ENCODE results near the gene OR5D18.
"Not testable (repeated sequence)": the region's sequence is repeated elsewhere in the genome, so short reads cannot be mapped to it uniquely, and the experiment has no call there.

OR5D18 gene

DNA sequence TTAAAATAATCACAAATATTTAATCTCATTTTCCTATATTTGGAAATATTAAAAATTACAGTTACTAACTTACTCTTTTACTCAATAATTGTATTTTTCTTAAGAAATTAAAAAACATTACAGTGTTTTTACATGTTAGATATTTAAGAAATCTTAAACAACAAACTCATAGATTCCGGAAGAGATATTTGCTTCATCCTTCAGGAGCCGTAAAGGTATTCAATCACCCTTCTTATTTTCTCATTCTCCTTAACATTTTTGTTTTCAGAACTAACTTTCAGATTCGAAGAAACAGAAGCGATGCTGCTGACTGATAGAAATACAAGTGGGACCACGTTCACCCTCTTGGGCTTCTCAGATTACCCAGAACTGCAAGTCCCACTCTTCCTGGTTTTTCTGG lies at the start of gene OR5D18:
Gene OR5D18 (plus strand): TSS at position 301 of the 400 bp plus-strand sequence. CDS start 0 bp downstream, at position 301.
- no peak for DNase-seq (ENCODE audit: low spot score)

- no peak for DNase-seq (ENCODE audit: low spot score)
Measured at GRCh38 chr11:55773138-55773537, 46.3 kb upstream of the OR5D18 start, which contains the start of gene OR5D13. Gene OR5D13 (plus strand): TSS chr11:55773438. CDS start chr11:55773438, 0 bp downstream.

DNA sequence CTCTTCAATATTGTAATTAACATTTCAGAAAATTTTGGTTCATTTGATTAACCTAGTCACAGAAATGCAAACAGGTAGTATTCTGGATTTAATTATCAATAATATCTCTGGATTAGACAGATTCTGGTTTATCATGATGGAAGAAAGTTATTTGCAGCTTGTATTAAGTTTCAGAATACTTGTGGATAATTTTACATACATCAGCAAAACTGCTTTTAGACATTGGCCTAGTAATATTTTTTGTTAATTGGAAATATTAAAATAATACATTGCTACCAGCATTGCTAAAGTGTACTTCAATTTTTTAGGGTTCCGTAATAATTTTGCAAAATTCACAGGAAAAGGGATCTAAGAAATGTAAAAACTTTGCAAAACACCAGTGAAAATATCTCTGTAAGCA lies 27.8 kb upstream of the OR5D18 start:
- no peak for DNase-seq (ENCODE audit: low spot score)

DNA sequence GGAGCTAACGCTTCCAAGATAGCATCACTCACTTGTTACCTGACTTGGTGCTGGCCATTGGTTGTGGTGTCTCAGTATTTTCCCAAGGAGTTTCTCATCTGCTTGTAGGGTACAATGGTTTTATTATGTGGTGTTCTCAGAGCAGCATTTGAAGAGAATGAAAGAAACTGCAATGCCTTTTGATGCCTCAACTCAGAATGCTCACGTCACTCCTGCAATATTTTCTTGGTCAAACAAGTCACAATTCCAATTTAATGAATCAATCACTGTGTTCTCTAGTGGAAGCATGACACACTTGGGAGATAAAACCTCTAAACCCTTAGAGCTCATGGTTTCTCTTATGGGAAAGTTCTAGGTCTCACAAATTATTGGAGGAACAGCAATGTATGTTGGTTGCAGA lies 26.1 kb upstream of the OR5D18 start:
- DNase-seq (ENCODE audit: low spot score): no peak

DNA sequence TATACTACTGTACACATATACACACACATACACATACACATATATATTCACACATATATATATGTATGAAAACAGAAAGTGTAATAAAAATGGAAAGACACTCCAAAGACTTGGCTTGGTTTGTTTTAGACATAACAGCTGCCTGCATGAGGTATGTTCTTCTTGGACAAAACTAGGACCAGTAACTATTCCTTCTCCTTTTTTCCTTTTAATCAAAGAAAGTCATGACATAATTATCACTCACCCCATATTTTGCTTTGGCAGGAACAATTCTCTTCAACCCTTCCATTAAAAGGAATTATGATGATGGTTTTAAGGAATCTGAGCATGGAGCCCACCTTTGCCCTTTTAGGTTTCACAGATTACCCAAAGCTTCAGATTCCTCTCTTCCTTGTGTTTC lies 24.2 kb upstream of the OR5D18 start, which contains the start of gene OR5D14:
Gene OR5D14 (plus strand): TSS at position 301 of the 400 bp plus-strand sequence. CDS start 0 bp downstream, at position 301.
- no peak for DNase-seq (ENCODE audit: low spot score)

DNA sequence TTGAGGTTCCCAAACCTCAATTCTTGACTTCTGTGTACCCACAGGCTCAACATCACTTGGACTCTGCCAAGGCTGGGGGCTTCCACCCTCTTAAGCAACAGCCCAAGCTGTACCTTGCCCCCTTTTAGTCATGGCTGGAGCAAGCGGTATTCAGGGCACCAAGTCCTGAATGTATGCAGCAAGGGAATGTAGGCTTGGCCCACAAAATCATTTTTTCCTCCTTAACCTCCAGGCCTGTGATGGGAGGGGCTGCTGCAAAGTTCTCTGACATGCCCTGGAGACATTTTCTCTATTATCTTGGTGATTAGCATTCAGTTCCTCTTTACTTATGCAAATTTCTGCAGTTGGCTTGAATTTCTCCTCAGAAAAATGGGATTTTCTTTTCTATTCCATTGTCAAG lies 13.2 kb upstream of the OR5D18 start:
- DNase-seq (ENCODE audit: low spot score): no peak

DNA sequence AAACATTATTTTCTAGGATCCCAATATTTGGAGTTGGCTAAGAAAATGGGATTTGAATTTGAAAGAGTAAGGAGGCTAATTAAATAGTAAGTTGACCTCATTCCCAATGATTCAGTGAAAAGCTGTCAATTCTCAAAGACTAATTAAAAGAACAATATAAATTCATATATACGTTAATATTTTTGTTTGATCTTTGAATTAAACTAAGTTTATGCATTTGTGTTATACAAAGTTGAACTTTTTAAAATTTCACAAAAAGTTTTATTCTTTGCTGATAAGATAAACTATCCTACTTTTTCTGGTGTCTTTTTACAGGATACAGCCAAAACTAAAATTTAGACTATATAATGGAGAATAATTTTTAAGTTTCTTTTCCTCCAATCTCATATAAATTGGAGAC lies 8.4 kb upstream of the OR5D18 start, which contains the start of gene OR5L1:
Gene OR5L1 (plus strand): TSS at position 301 of the 400 bp plus-strand sequence. CDS start 100 bp downstream, outside the sequence.
- DNase-seq (ENCODE audit: low spot score): no peak

DNA sequence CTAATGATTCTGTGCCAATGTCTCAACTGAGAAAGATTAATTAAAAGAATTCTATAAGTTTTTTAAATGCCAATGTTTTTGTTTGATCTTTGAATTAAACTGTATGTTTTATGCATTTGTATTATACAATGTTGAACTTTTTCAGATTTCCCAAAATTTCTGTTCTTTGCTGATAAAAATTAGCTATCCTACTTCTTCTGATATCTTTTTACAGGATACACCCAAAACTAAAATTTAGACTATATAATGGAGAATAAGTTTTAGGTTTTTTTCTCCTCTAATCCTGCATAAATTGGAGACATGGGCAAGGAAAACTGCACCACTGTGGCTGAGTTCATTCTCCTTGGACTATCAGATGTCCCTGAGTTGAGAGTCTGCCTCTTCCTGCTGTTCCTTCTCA lies 7.5 kb downstream of the OR5D18 start, which contains the start of gene OR5L2:
Gene OR5L2 (plus strand): TSS at position 301 of the 400 bp plus-strand sequence. CDS start 0 bp downstream, at position 301.
- no peak for DNase-seq (ENCODE audit: low spot score)

DNA sequence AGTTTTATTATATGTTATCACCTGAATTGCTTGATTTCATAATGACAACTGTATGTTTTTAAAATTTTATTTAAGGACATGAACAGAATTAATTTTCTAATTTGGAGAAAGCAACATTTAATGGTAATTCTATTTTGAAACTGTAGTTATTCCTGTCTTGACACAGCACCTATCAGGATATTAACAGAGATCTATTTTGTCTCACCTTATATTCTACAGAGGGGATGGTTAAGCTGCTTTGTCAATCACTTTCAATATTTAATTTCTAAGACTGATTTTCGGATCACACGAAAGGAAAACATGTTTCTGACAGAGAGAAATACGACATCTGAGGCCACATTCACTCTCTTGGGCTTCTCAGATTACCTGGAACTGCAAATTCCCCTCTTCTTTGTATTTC lies 19.0 kb downstream of the OR5D18 start, which contains the start of gene OR5D16:
Gene OR5D16 (plus strand): TSS at position 301 of the 400 bp plus-strand sequence. CDS start 0 bp downstream, at position 301.
- DNase-seq (ENCODE audit: low spot score): no peak

GRCh38 chr11:55847453-55847852 lies 28.0 kb downstream of the OR5D18 start:
- no peak for DNase-seq (ENCODE audit: low spot score)

DNA sequence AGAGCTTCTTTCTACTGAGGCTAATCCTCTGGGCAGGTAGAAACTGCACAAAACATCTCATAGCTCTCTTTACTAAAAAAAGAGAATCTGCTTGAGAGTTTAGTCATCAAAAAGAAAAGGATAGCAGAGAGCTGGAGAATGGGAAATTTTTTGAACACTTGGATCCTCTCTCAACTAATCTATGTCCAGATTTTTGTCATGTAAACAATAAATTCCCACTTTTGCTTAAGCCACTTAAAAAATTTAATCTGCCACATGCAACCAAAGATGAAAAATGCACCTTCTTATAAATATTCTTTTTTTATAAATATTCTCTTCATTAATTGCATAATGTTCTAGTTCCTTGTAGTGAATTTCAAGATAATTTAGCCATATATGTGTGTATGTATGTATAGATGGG lies 29.6 kb downstream of the OR5D18 start:
- no peak for DNase-seq (ENCODE audit: low spot score)

- no peak for DNase-seq (ENCODE audit: low spot score)
Measured at GRCh38 chr11:55852141-55852540, 32.7 kb downstream of the OR5D18 start.

DNA sequence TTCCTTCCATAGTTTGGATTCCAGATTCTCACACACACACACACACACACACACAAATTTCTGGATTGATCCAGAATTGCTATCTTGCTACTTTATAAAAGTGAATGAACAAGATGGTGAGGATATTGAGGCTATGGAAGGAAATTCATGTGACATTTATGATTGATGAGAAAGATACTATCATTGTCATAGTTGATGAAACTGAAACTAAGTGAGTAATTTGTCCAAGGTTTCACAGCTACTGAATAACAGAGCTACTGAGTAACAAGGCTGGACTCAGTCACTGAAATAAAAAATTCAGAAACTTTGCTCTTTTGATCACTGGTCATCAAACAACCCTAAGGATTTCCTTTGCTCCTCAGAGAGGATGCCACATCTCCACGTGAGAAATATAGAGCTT lies 35.3 kb downstream of the OR5D18 start:
- no peak for DNase-seq (ENCODE audit: low spot score)

DNA sequence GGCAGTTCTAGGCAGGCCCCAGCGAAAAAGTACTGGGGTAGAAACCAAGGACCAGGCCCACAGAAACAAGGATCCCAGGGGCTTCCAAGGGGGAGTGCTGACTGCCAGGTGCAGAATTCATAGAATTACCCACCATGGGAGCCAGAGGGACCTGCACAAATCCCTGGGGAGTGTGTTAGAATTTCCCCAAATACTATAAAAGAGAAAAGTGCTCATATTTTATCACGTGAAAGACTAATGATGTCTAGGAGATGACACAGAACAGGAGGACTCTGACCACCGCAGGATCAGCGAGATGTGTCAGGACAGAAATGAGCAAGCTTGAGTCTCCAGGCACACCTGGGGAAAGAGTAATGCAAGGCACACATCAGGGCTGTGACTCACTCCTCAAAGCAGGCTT lies 47.9 kb downstream of the OR5D18 start:
- DNase-seq (ENCODE audit: low spot score): not testable (repeated sequence)

Data from hematopoietic multipotent progenitor cell treated with erythropoietin and hydrocortisone succinate and interleukin-3 and kit ligand, for 17 days (in vitro differentiated cells).